Naive thymus-derived CD4-positive, alpha-beta T cell (primary cell): ENCODE measurements around the gene HLTF. TPM values are rescaled to one million over a fixed set of nuclear protein-coding genes. Genes with fewer than 3 reads are reported as not detected.
A peak's percentile ranks its signal among the peaks of the same experiment; 100 is the strongest.

Source experiments
- ATAC-seq: fragments of 150-1000 bp; cut with Tn5 transposase; 2 replicates; pipeline ENCODE4 v1.10.0; 2021; ENCODE audit warnings: mild to moderate bottlenecking, moderate library complexity
- CTCF ChIA-PET: fragments of 350-600 bp; sonication (Branson Sonifier 250); formaldehyde crosslinking; loops from one replicate; lab custom pipeline; 2021; ENCODE audit warnings: antibody characterized with exemption; lab: Charles Lee
- POLR2A ChIA-PET: fragments of 350-600 bp; sonication (Branson Sonifier 250); formaldehyde crosslinking; loops from one replicate; lab custom pipeline; 2021; ENCODE audit warnings: antibody characterized with exemption, inconsistent platforms; lab: Charles Lee
- DNase-seq, 9 donors: peaks; one replicate each; pipeline versions ENCODE4 v3.0.0 to v3.0.0-alpha.2; 2020 to 2022; ENCODE audit warnings: mixed read lengths in 1 of 9
- H3K27ac ChIP-seq: one replicate; pipeline ENCODE4 v1.7.0; 2013; ENCODE audit warnings: mild to moderate bottlenecking, low read depth, low read length, moderate library complexity
- H3K27me3 ChIP-seq, 2 donors: one replicate each; pipeline ENCODE4 v1.7.0; 2013; ENCODE audit warnings: low read length in 2 of 2, mild to moderate bottlenecking in 2 of 2, moderate library complexity in 2 of 2; ENCODE audit not compliant: control insufficient read depth in 2 of 2, insufficient read depth in 2 of 2
- H3K36me3 ChIP-seq, 3 experiments: 1 replicate in 2 of 3; 2 replicates in 1 of 3; pipeline ENCODE4 v1.7.0; 2013; ENCODE audit warnings: low read length in 3 of 3, mild to moderate bottlenecking in 3 of 3, moderate library complexity in 1 of 3; ENCODE audit not compliant: insufficient read depth in 3 of 3, control insufficient read depth in 2 of 3
- H3K4me1 ChIP-seq, 2 donors: one replicate each; pipeline ENCODE4 v1.7.0; 2013; ENCODE audit warnings: low read length in 2 of 2, mild to moderate bottlenecking in 2 of 2, moderate library complexity in 1 of 2; ENCODE audit not compliant: control insufficient read depth in 2 of 2, insufficient read depth in 2 of 2
- H3K4me3 ChIP-seq: 2 replicates; pipeline ENCODE4 v1.7.0; 2013; ENCODE audit warnings: mild to moderate bottlenecking, low read length
- H3K9me3 ChIP-seq, 3 experiments: 1 replicate in 2 of 3; 2 replicates in 1 of 3; pipeline ENCODE4 v1.7.0; 2013; ENCODE audit warnings: low read length in 3 of 3; ENCODE audit not compliant: control insufficient read depth in 2 of 3
- H3K27ac Mint-ChIP-seq, 9 donors: one replicate each; pipeline ENCODE4 v1.8.0; 2020 to 2022; ENCODE audit warnings: mixed read lengths in 9 of 9, mild to moderate bottlenecking in 8 of 9, moderate library complexity in 5 of 9, inconsistent platforms in 2 of 9
- H3K27me3 Mint-ChIP-seq, 5 donors: one replicate each; pipeline ENCODE4 v1.8.0; 2021 to 2022; ENCODE audit warnings: mixed read lengths in 5 of 5, mild to moderate bottlenecking in 1 of 5
- H3K36me3 Mint-ChIP-seq, 5 donors: one replicate each; pipeline ENCODE4 v1.8.0; 2020 to 2022; ENCODE audit warnings: mixed read lengths in 5 of 5, mild to moderate bottlenecking in 3 of 5, inconsistent platforms in 1 of 5
- H3K4me1 Mint-ChIP-seq, 7 donors: one replicate each; pipeline ENCODE4 v1.8.0; 2020 to 2022; ENCODE audit warnings: mixed read lengths in 7 of 7, mild to moderate bottlenecking in 3 of 7, inconsistent platforms in 1 of 7
- H3K4me3 Mint-ChIP-seq, 10 donors: one replicate each; pipeline ENCODE4 v1.8.0; 2020 to 2022; ENCODE audit warnings: mild to moderate bottlenecking in 10 of 10, mixed read lengths in 10 of 10, moderate library complexity in 6 of 10, inconsistent platforms in 2 of 10
- H3K9me3 Mint-ChIP-seq, 11 donors: one replicate each; pipeline ENCODE4 v1.8.0; 2020 to 2022; ENCODE audit warnings: mixed read lengths in 11 of 11, mild to moderate bottlenecking in 4 of 11, inconsistent platforms in 1 of 11, moderate library complexity in 1 of 11
- intact Hi-C, 2 donors: fragments of 100-400 bp; cut with micrococcal nuclease; formaldehyde crosslinking; loops; one replicate each; pipeline ENCODE4 v1.15.1; 2023
- polyA plus RNA-seq, 2 donors: library from polyadenylated mRNA; unstranded; fragments of 300-500 nt; fragmentation: Illumina TruSeq; gene quantifications; one replicate each; pipeline ENCODE4 v1.2.3, GENCODE V29; 2021
- total RNA-seq, 6 experiments: library from RNA in 5 of 6; stranded (reverse) in 5 of 6; gene quantifications; 1 replicate in 5 of 6; 2 replicates in 1 of 6; pipeline ENCODE4 v1.2.3 and lab custom pipeline; 2021 to 2026

The HLTF gene
- total and polyA plus RNA-seq, 7 experiments from 2014 or later = 9.1 to 26.5 (median 18.5) TPM

GRCh38 chr3:149023951-149024350 lies 62.4 kb downstream of the HLTF start:
- no peaks in the 10 kb centered on the region for H3K27me3 Mint-ChIP-seq
- ATAC-seq = no peak
- Histone ChIP-seq H3K36me3 (peaks cover 0 to 6% (median 5%) of the 10 kb centered on the region in 3 experiments), H3K27me3 (no peaks in the 10 kb centered on the region), H3K4me1 (no peaks in the 10 kb centered on the region), H3K9me3 (no peaks in the 10 kb centered on the region), H3K4me3 (no peak overlapping the region), H3K27ac (no peak overlapping the region)
- H3K36me3 Mint-ChIP-seq = peaks cover 10 to 47% (median 42%) of the 10 kb centered on the region in 5 donors
- ChIA-PET CTCF (no interaction called here), POLR2A (no interaction called here)
- H3K27ac Mint-ChIP-seq = peak overlapping the region in 1 of 9 donors; percentile 25
- DNase-seq = no peak
- H3K9me3 Mint-ChIP-seq = peaks cover 0 to 4% (median 0%) of the 10 kb centered on the region in 11 donors
- H3K4me3 Mint-ChIP-seq = no peak overlapping the region
- H3K4me1 Mint-ChIP-seq = peaks cover 0 to 12% (median 3%) of the 10 kb centered on the region in 7 donors
- intact Hi-C loops = no loop called here

DNA sequence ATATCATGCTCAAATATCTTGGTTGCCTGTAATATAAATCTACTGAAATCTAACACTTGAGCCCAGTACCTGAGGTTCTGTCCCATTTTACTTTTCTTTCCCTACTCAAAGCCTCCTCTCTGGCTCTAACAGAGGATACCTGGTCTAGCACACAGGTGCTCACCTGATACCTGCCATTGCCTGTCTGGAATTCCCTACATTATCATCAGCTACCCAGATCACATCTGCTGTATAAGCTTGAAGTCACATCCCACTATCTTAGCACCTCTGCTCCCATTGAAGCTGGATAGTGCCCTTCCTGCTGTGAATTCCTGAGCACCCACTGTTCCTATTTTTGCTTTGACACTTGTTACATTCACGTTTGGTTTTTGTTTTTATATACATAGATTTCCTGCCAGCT lies 64.5 kb downstream of the HLTF start:
- H3K9me3 Mint-ChIP-seq = peaks cover 0 to 4% (median 0%) of the 10 kb centered on the region in 11 donors
- peaks cover 0 to 12% (median 3%) of the 10 kb centered on the region in 7 donors for H3K4me1 Mint-ChIP-seq
- Histone ChIP-seq H3K9me3 (no peaks in the 10 kb centered on the region), H3K4me3 (no peak overlapping the region), H3K27ac (no peak overlapping the region), H3K27me3 (no peaks in the 10 kb centered on the region), H3K36me3 (peaks cover 0 to 15% (median 5%) of the 10 kb centered on the region in 3 experiments), H3K4me1 (peaks cover 0 to 10% of the 10 kb centered on the region in 2 donors)
- H3K36me3 Mint-ChIP-seq = peaks cover 10 to 48% (median 41%) of the 10 kb centered on the region in 5 donors
- no peak for ATAC-seq
- H3K4me3 Mint-ChIP-seq = no peak overlapping the region
- H3K27me3 Mint-ChIP-seq = no peaks in the 10 kb centered on the region
- ChIA-PET POLR2A (interaction anchor here (1.4 kb wide), 1 partner anchor 30 kb away, joined by 4 read pairs; no protein-coding TSS in a partner anchor), CTCF (no interaction called here)
- peak overlapping the region in 1 of 9 donors; percentile 9 for H3K27ac Mint-ChIP-seq
- DNase-seq = no peak
- intact Hi-C loops = no loop called here

- intact Hi-C loops = no loop called here
- ChIA-PET CTCF (no interaction called here), POLR2A (interaction anchor here (1.4 kb wide), 1 partner anchor 29 kb away, joined by 4 read pairs; no protein-coding TSS in a partner anchor)
- DNase-seq (no peak), ATAC-seq (no peak)
- no peak overlapping the region for H3K4me3 ChIP-seq
- H3K27ac ChIP-seq = no peak overlapping the region
- H3K36me3 ChIP-seq = peaks cover 0 to 15% (median 5%) of the 10 kb centered on the region in 3 experiments
- no peaks in the 10 kb centered on the region for H3K27me3 ChIP-seq
- Mint-ChIP-seq H3K9me3 (peaks cover 0 to 4% (median 0%) of the 10 kb centered on the region in 11 donors), H3K4me1 (peaks cover 0 to 12% (median 6%) of the 10 kb centered on the region in 7 donors), H3K36me3 (peaks cover 10 to 49% (median 36%) of the 10 kb centered on the region in 5 donors), H3K27me3 (no peaks in the 10 kb centered on the region), H3K27ac (peak overlapping the region in 1 of 9 donors; percentile 1), H3K4me3 (no peak overlapping the region)
- H3K9me3 ChIP-seq = no peaks in the 10 kb centered on the region
- H3K4me1 ChIP-seq = peaks cover 0 to 16% of the 10 kb centered on the region in 2 donors
These were observed 65.5 kb downstream of the HLTF start for GRCh38 chr3:149020839-149021252.

- Mint-ChIP-seq H3K36me3 (peaks cover 12 to 54% (median 40%) of the 10 kb centered on the region in 5 donors), H3K4me3 (no peak overlapping the region)
- CTCF ChIA-PET = no interaction called here
These were observed 66.0 kb downstream of the HLTF start for GRCh38 chr3:149020196-149020838.

GRCh38 chr3:149019580-149019979 lies 66.8 kb downstream of the HLTF start:
- H3K36me3 ChIP-seq = peaks cover 0 to 15% (median 10%) of the 10 kb centered on the region in 3 experiments
- H3K27ac ChIP-seq = no peak overlapping the region
- H3K36me3 Mint-ChIP-seq = peaks cover 13 to 54% (median 40%) of the 10 kb centered on the region in 5 donors
- ATAC-seq (no peak), DNase-seq (no peak)
- CTCF ChIA-PET = no interaction called here
- no peaks in the 10 kb centered on the region for H3K27me3 Mint-ChIP-seq
- H3K9me3 Mint-ChIP-seq = peaks cover 0 to under 1% (median 0%) of the 10 kb centered on the region in 11 donors
- POLR2A ChIA-PET = no interaction called here
- H3K27me3 ChIP-seq = no peaks in the 10 kb centered on the region
- H3K27ac Mint-ChIP-seq = peak overlapping the region in 1 of 9 donors; percentile 56
- peaks cover 10 to 17% (median 13%) of the 10 kb centered on the region in 7 donors for H3K4me1 Mint-ChIP-seq
- H3K4me1 ChIP-seq = peaks cover 0 to 16% of the 10 kb centered on the region in 2 donors
- intact Hi-C loops = no loop called here
- no peak overlapping the region for H3K4me3 Mint-ChIP-seq
- no peak overlapping the region for H3K4me3 ChIP-seq
- no peaks in the 10 kb centered on the region for H3K9me3 ChIP-seq

More at GRCh38 chr3:149020196-149020838, 66.0 kb downstream of the HLTF start:
- no peak overlapping the region for H3K4me3 ChIP-seq
- intact Hi-C loops = no loop called here
- H3K9me3 ChIP-seq = no peaks in the 10 kb centered on the region
- no peak for ATAC-seq
- Mint-ChIP-seq H3K27ac (peak overlapping the region in 2 of 9 donors; percentile 1 to 68), H3K9me3 (peaks cover 0 to 4% (median 0%) of the 10 kb centered on the region in 11 donors), H3K27me3 (no peaks in the 10 kb centered on the region), H3K4me1 (peaks cover 4 to 15% (median 10%) of the 10 kb centered on the region in 7 donors)
- no peak overlapping the region for H3K27ac ChIP-seq
- POLR2A ChIA-PET = interaction anchor here (1.4 kb wide), 1 partner anchor 28 kb away, joined by 4 read pairs; no protein-coding TSS in a partner anchor
- peaks cover 0 to 16% of the 10 kb centered on the region in 2 donors for H3K4me1 ChIP-seq
- no peaks in the 10 kb centered on the region for H3K27me3 ChIP-seq
- peaks cover 0 to 15% (median 5%) of the 10 kb centered on the region in 3 experiments for H3K36me3 ChIP-seq
- no peak for DNase-seq

GRCh38 chr3:149018247-149018646 lies 68.1 kb downstream of the HLTF start:
- H3K27me3 Mint-ChIP-seq = no peaks in the 10 kb centered on the region
- Histone ChIP-seq H3K4me1 (peaks cover 0 to 16% of the 10 kb centered on the region in 2 donors), H3K27ac (no peak overlapping the region), H3K36me3 (peaks cover 0 to 16% (median 7%) of the 10 kb centered on the region in 3 experiments), H3K27me3 (no peaks in the 10 kb centered on the region), H3K9me3 (no peaks in the 10 kb centered on the region), H3K4me3 (no peak overlapping the region)
- H3K36me3 Mint-ChIP-seq = peaks cover 16 to 52% (median 37%) of the 10 kb centered on the region in 5 donors
- no peaks in the 10 kb centered on the region for H3K9me3 Mint-ChIP-seq
- no peak overlapping the region for H3K4me3 Mint-ChIP-seq
- ChIA-PET POLR2A (no interaction called here), CTCF (no interaction called here)
- peaks cover 10 to 16% (median 14%) of the 10 kb centered on the region in 7 donors for H3K4me1 Mint-ChIP-seq
- DNase-seq (no peak), ATAC-seq (no peak)
- no peak overlapping the region for H3K27ac Mint-ChIP-seq
- intact Hi-C loops = no loop called here
